ENCODE data around the gene ACVRL1. TPM values are rescaled to one million over a fixed set of nuclear protein-coding genes. Genes with fewer than 3 reads are reported as not detected.

The ACVRL1 gene
- total RNA-seq, 2 donors from 2014 or later: 31.1 to 34.8 TPM

DNA sequence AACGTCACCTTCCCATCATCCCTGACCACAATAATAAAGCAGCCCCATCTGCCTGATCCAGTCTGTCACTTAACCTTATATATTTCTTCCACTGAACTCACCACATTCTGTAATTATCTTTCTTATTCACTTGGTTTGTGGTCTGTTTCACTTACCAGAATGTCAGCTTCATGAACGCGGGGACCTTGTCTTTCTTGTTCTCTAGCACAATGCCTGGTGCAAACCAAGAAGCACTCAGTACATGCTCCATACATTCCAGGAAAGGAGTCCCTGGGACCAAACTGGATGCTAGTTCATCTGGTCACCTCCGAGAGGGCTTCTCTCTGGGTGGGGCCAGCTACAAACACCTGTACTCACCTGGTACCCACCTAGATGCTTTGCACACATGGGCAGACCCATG, 36.8 kb upstream of the ACVRL1 start:
- 71% methylated on average over 4 of the region's 4 CpGs for whole genome bisulfite sequencing
- Histone ChIP-seq H3K4me3 (no peak overlapping the region), H3K9me3 (no peaks in the 10 kb centered on the region), H3K27me3 (replicated peaks; ENCODE audit: insufficient read depth) (peaks cover 11% of the 10 kb centered on the region), H3K4me1 (replicated peaks) (no peaks in the 10 kb centered on the region), H3K36me3 (no peaks in the 10 kb centered on the region), H3K27ac (no peak overlapping the region)
- TF ChIP-seq POLR2AphosphoS5 (IDR thresholded peaks at IDR 0.05) (no peak), POLR2A (IDR thresholded peaks at IDR 0.05) (no peak)
- TF ChIP-seq, protein P1, sequence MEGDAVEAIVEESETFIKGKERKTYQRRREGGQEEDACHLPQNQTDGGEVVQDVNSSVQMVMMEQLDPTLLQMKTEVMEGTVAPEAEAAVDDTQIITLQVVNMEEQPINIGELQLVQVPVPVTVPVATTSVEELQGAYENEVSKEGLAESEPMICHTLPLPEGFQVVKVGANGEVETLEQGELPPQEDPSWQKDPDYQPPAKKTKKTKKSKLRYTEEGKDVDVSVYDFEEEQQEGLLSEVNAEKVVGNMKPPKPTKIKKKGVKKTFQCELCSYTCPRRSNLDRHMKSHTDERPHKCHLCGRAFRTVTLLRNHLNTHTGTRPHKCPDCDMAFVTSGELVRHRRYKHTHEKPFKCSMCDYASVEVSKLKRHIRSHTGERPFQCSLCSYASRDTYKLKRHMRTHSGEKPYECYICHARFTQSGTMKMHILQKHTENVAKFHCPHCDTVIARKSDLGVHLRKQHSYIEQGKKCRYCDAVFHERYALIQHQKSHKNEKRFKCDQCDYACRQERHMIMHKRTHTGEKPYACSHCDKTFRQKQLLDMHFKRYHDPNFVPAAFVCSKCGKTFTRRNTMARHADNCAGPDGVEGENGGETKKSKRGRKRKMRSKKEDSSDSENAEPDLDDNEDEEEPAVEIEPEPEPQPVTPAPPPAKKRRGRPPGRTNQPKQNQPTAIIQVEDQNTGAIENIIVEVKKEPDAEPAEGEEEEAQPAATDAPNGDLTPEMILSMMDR (IDR thresholded peaks at IDR 0.05): no peak
- no peak for DNase-seq (ENCODE audit: low spot score)
- intact Hi-C loops (cut with DNase I): loop anchor here (5.0 kb wide), 1 partner anchor 448 kb away; the partner anchor contains the start of gene SLC4A8

DNA sequence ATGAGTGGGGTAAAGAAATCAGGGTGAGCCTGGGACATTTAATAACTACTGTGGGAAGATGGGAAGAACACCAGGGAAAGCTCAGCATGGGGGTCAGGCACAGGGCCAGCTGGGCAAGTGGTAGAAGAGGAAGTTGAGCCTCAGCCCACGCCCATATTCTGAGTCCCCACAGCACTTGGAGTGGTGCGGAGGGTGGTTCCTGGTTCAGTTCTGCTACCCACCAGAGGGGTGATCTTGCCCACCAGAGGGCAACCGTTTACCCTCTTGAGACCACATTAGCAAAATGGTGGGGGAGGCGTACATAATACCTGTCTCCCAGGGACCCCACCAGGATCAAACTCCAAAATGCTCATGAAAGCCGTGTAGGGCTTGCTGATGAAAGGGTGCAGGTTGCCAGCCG, 36.2 kb upstream of the ACVRL1 start:
- WGBS: 94% methylated on average over 6 of the region's 6 CpGs
- no peaks in the 10 kb centered on the region for H3K9me3 ChIP-seq

DNA sequence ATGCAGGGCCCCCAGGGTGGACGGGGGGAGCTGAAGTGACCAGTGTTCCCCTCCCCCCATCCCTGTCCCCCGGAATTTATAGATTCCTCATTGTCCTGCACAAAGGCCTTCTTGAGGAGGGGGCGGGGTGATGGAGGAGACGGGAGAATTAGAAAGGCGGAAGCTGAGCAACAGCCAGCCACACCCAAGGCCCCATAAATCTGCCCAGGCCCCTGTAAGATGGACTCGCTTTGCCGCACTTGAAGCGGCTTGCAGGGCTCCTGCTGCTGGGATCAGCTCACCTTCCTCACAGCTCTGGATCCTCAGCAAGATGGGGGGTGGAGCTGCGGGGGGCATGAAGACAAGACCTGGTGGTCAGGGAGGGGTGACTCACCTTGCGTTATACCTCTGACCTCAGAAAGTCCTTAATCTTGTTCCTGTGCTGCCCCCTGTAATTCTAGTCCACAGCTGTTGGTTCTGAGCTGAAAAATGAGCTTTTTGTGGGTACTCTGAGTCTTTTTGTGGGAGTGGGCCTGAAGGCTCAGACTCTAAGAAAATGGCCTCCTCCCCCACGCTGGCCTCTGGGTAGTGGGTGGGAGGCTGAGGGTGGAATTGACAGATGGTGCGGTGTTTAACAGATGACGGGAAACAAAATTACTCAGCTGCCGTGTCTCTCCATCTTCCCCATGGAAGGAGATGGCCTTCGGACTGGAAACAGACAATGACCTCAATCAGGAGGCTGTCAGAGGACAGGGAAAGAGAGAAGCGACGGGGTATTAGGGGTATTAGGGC, 35.2 kb upstream of the ACVRL1 start:
- no peak overlapping the region for H3K27ac ChIP-seq
- H3K4me1 ChIP-seq (replicated peaks): no peaks in the 10 kb centered on the region
- intact Hi-C loops (cut with DNase I): loop anchor here (5.0 kb wide), 1 partner anchor 450 kb away; the partner anchor contains the start of gene SLC4A8
- no peak for DNase-seq (ENCODE audit: low spot score)
- peaks cover 11% of the 10 kb centered on the region for H3K27me3 ChIP-seq (replicated peaks; ENCODE audit: insufficient read depth)
- 74% methylated on average over 17 of the region's 17 CpGs for WGBS
- H3K4me3 ChIP-seq: no peak overlapping the region
- H3K9me3 ChIP-seq: no peaks in the 10 kb centered on the region
- H3K36me3 ChIP-seq: no peaks in the 10 kb centered on the region
- no peak for TF ChIP-seq POLR2A (IDR thresholded peaks at IDR 0.05)
- TF ChIP-seq, protein P1 (IDR thresholded peaks at IDR 0.05): no peak
- TF ChIP-seq POLR2AphosphoS5 (IDR thresholded peaks at IDR 0.05): no peak

More for the DNA sequence above, 36.2 kb upstream of the ACVRL1 start:
- H3K4me1 ChIP-seq (replicated peaks): no peaks in the 10 kb centered on the region
- H3K27ac ChIP-seq: no peak overlapping the region
- TF ChIP-seq POLR2A (IDR thresholded peaks at IDR 0.05) (no peak), POLR2AphosphoS5 (IDR thresholded peaks at IDR 0.05) (no peak)
- TF ChIP-seq, protein P1 (IDR thresholded peaks at IDR 0.05): no peak
- H3K36me3 ChIP-seq: no peaks in the 10 kb centered on the region
- peaks cover 11% of the 10 kb centered on the region for H3K27me3 ChIP-seq (replicated peaks; ENCODE audit: insufficient read depth)
- H3K4me3 ChIP-seq: no peak overlapping the region
- no peak for DNase-seq (ENCODE audit: low spot score)
- intact Hi-C loops (cut with DNase I): loop anchor here (5.0 kb wide), 1 partner anchor 449 kb away; the partner anchor contains the start of gene SLC4A8

DNA sequence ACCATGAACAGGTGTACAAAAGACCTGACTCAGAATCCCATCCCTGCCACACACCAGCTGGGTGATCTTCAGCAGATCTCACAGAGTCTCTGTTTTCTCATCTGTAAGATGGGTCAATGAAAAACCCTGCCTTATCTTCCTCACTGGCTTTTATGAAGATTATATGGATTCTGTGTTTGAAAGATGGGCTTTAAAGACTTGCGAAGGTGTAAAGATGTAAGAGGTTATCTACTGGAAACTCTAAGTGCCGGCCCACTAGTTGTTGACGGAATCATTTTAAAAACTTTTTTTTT, 34.7 kb upstream of the ACVRL1 start:
- intact Hi-C loops (cut with DNase I): loop anchor here (5.0 kb wide), 1 partner anchor 450 kb away; the partner anchor contains the start of gene SLC4A8
- Histone ChIP-seq H3K4me3 (no peak overlapping the region), H3K27ac (no peak overlapping the region), H3K4me1 (replicated peaks) (no peaks in the 10 kb centered on the region), H3K9me3 (no peaks in the 10 kb centered on the region), H3K27me3 (replicated peaks; ENCODE audit: insufficient read depth) (peaks cover 11% of the 10 kb centered on the region), H3K36me3 (no peaks in the 10 kb centered on the region)
- WGBS: 94% methylated on average over 3 of the region's 3 CpGs
- TF ChIP-seq, protein P1 (IDR thresholded peaks at IDR 0.05): no peak
- TF ChIP-seq POLR2AphosphoS5 (IDR thresholded peaks at IDR 0.05) (no peak), POLR2A (IDR thresholded peaks at IDR 0.05) (no peak)
- no peak for DNase-seq (ENCODE audit: low spot score)
